GM12878 (cell line): Measurements from ENCODE around the gene ZNF208. TPM values are rescaled to one million over a fixed set of nuclear protein-coding genes. Genes with fewer than 3 reads are reported as not detected.

Experiments
- ATAC-seq: fragments of 200-7000 bp; cut with Tn5 transposase; 3 replicates; pipeline ENCODE4 v1.9.1; 2020; ENCODE audit warnings: mild to moderate bottlenecking, moderate library complexity
- BruUV-seq: library from RNA; stranded (reverse); fragments of 400-500 nt; replicated peaks from 2 replicates; lab custom pipeline; 2021; lab: Mats Ljungman, UMichigan
- CTCF ChIA-PET: fragments of 300-600 bp; sonication (Branson Sonifier 250); formaldehyde crosslinking; extraction: SDS; loops from one replicate; lab custom pipeline; 2021; ENCODE audit warnings: inconsistent platforms; lab: Yijun Ruan, JAX
- POLR2A ChIA-PET: fragments of 350-600 bp; formaldehyde crosslinking; extraction: SDS; loops from one replicate; lab custom pipeline; 2021; ENCODE audit warnings: inconsistent platforms; lab: Charles Lee
- RAD21 ChIA-PET: fragments of 300-600 bp; sonication (Branson Sonifier 250); formaldehyde crosslinking; loops from one replicate; lab custom pipeline; 2023; ENCODE audit warnings: antibody characterized with exemption; ENCODE audit not compliant: unreplicated experiment; lab: Charles Lee
- SMC1A ChIA-PET: fragments of 300-600 bp; sonication (Branson Sonifier 250); formaldehyde crosslinking; loops from one replicate; lab custom pipeline; 2023; ENCODE audit not compliant: unreplicated experiment, uncharacterized antibody; lab: Charles Lee
- DNase-seq: peaks from one replicate; pipeline ENCODE4 v3.0.0-alpha.2; 2011; ENCODE audit warnings: low read depth, low spot score
- FAIRE-seq: peaks from 3 replicates; lab custom pipeline; 2011; peaks lifted over from hg19 to GRCh38; lab: Jason Lieb, UNC
- H2AFZ ChIP-seq: 2 replicates; pipeline ENCODE4 v1.6.0; 2011; ENCODE audit warnings: low read depth, low read length, control low read depth; ENCODE audit not compliant: control insufficient read depth
- H3K27ac ChIP-seq: 2 replicates; pipeline ENCODE4 v1.5.1; 2011; ENCODE audit warnings: control low read depth; ENCODE audit not compliant: control insufficient read depth, insufficient read depth
- H3K27me3 ChIP-seq, 2 experiments: replicated peaks in 1 of 2; 2 replicates each; pipeline versions ENCODE4 v1.6.0 to v1.6.1; 2011; ENCODE audit warnings: low read length in 1 of 2; ENCODE audit not compliant: control insufficient read depth in 2 of 2, insufficient read depth in 2 of 2
- H3K36me3 ChIP-seq, 2 experiments: 2 replicates each; pipeline ENCODE4 v1.5.1; 2011; ENCODE audit warnings: low read length in 1 of 2; ENCODE audit not compliant: control insufficient read depth in 2 of 2, insufficient read depth in 2 of 2
- H3K4me1 ChIP-seq: 2 replicates; pipeline ENCODE4 v1.6.1; 2011; ENCODE audit warnings: mild to moderate bottlenecking, low read length, moderate library complexity, mixed read lengths; ENCODE audit not compliant: control insufficient read depth, insufficient read depth
- H3K4me2 ChIP-seq: 2 replicates; pipeline ENCODE4 v1.6.0; 2011; ENCODE audit warnings: control low read depth; ENCODE audit not compliant: control insufficient read depth, insufficient read depth
- H3K4me3 ChIP-seq: fragments of 200-600 bp; sonication (generic); 2 replicates; pipeline ENCODE4 v1.5.1; 2016
- H3K79me2 ChIP-seq: 2 replicates; pipeline ENCODE4 v1.6.0; 2011; ENCODE audit warnings: low read length; ENCODE audit not compliant: control insufficient read depth, insufficient read depth
- H3K9ac ChIP-seq: 2 replicates; pipeline ENCODE4 v1.8.0; 2011; ENCODE audit warnings: low read length, control low read depth, mixed read lengths; ENCODE audit not compliant: control insufficient read depth, insufficient read depth
- H3K9me3 ChIP-seq: replicated peaks from 3 replicates; pipeline ENCODE4 v1.5.1; 2011; ENCODE audit warnings: mild to moderate bottlenecking, low read length; ENCODE audit not compliant: control insufficient read depth, insufficient read depth
- H4K20me1 ChIP-seq: 2 replicates; pipeline ENCODE4 v1.6.0; 2011; ENCODE audit not compliant: control insufficient read depth, insufficient read depth
- BHLHE40 ChIP-seq, 2 experiments: fragments of 450-650 bp in 1 of 2; IDR thresholded peaks; 2 replicates each; pipeline ENCODE4 v1.6.1; 2011 to 2017; ENCODE audit warnings: low read depth in 2 of 2, borderline replicate concordance in 1 of 2, improper control_type of control experiment in 1 of 2, low read length in 1 of 2, mild to moderate bottlenecking in 1 of 2
- CBFB ChIP-seq: IDR thresholded peaks from 2 replicates; pipeline ENCODE4 v1.6.1; 2016; ENCODE audit warnings: antibody characterized with exemption, low read depth
- CBX3 ChIP-seq: fragments of 200-600 bp; sonication (generic); IDR thresholded peaks from 2 replicates; pipeline ENCODE4 v1.6.1; 2016; ENCODE audit warnings: low read depth, borderline replicate concordance
- LARP7 ChIP-seq: fragments of 450-650 bp; IDR thresholded peaks from 2 replicates; pipeline ENCODE4 v1.6.1; 2017; ENCODE audit warnings: mild to moderate bottlenecking
- NBN ChIP-seq: fragments of 450-650 bp; IDR thresholded peaks from 2 replicates; pipeline ENCODE4 v1.6.1; 2016
- PAX8 ChIP-seq: fragments of 450-650 bp; IDR thresholded peaks from 2 replicates; pipeline ENCODE4 v1.6.1; 2017; ENCODE audit warnings: mild to moderate bottlenecking, moderate library complexity
- RELA ChIP-seq: fragments of 450-650 bp; IDR thresholded peaks from 2 replicates; pipeline ENCODE4 v1.8.0; 2014; ENCODE audit warnings: borderline replicate concordance; ENCODE audit not compliant: partially characterized antibody
- SP1 ChIP-seq: IDR thresholded peaks from one replicate; pipeline ENCODE4 v1.6.1; 2011; ENCODE audit warnings: low read depth, low read length
- TCF3 ChIP-seq: IDR thresholded peaks from 2 replicates; pipeline ENCODE4 v1.6.1; 2012; ENCODE audit warnings: low read depth, mild to moderate bottlenecking, low read length, borderline replicate concordance; ENCODE audit not compliant: insufficient read depth
- WRNIP1 ChIP-seq: IDR thresholded peaks from 2 replicates; pipeline ENCODE4 v1.6.1; 2011; ENCODE audit warnings: low read depth, low read length, improper control_type of control experiment, borderline replicate concordance
- YBX1 ChIP-seq: fragments of 450-650 bp; IDR thresholded peaks from 2 replicates; pipeline ENCODE4 v1.6.1; 2016; ENCODE audit warnings: antibody characterized with exemption
- WGBS: methylation state at CpG from one replicate; pipeline ENCODE4 v1.1.6; 2016; ENCODE audit warnings: low lambda C conversion rate; ENCODE audit not compliant: insufficient replicate concordance, insufficient coverage; ENCODE audit errors: missing lambda C conversion rate; 5-methylcytosine and 5-hydroxymethylcytosine counted together
- in situ Hi-C: fragments of 300-500 bp; cut with MboI; formaldehyde crosslinking; loops from 9 replicates; pipeline ENCODE4 v1.14.3; 2018; ENCODE audit warnings: mixed read lengths
- intact Hi-C: fragments of 100-400 bp; cut with micrococcal nuclease; formaldehyde crosslinking; loops from one replicate; pipeline ENCODE4 v1.14.2; 2022; ENCODE audit not compliant: unreplicated experiment
- polyA plus RNA-seq, 11 experiments: library from polyadenylated mRNA; depleted of rRNA in 4 of 11; unstranded in 6 of 11; stranded (reverse) in 5 of 11; fragments of >200 nt; fragmentation: Nextera tagmentation in 4 of 11; fragmentation: Illumina TruSeq in 1 of 11; extraction: Ambion mirVana in 4 of 11; extraction: Trizol in 1 of 11; gene quantifications; 1 replicate in 1 of 11; 2 replicates in 10 of 11; pipeline versions ENCODE4 v1.2.1 to v1.2.3, GENCODE V29; 2011 to 2016; ENCODE audit warnings: inconsistent platforms in 2 of 11, missing spikeins in 2 of 11, low read depth in 1 of 11
- total RNA-seq, 4 experiments: library from RNA; depleted of rRNA in 3 of 4; stranded (reverse); fragments of >200 nt in 3 of 4; fragmentation: Illumina TruSeq in 1 of 4; extraction: Trizol in 1 of 4; gene quantifications; 2 replicates each; pipeline versions ENCODE4 v1.2.1 to v1.2.3, GENCODE V29; 2013 to 2021
- TF ChIP-seq, protein P1 (sequence below): fragments of 450-650 bp; conservative IDR thresholded peaks from 2 replicates; pipeline ENCODE4 v1.6.1; 2017; ENCODE audit warnings: mild to moderate bottlenecking, moderate library complexity
- TF ChIP-seq, protein P2 (sequence below): IDR thresholded peaks from 2 replicates; pipeline ENCODE4 v1.6.1; 2012; ENCODE audit warnings: low read depth, low read length, improper control_type of control experiment
- TF ChIP-seq, protein P3 (sequence below): IDR thresholded peaks from 2 replicates; pipeline ENCODE4 v1.6.1; 2012; ENCODE audit warnings: low read length, inconsistent platforms

Gene ZNF208
- total and polyA plus RNA-seq, 10 of the 15 experiments (the other 5 are each of a cell fraction or from before 2014, with no cell fraction given) = 0.10 TPM; not detected in 9

DNA sequence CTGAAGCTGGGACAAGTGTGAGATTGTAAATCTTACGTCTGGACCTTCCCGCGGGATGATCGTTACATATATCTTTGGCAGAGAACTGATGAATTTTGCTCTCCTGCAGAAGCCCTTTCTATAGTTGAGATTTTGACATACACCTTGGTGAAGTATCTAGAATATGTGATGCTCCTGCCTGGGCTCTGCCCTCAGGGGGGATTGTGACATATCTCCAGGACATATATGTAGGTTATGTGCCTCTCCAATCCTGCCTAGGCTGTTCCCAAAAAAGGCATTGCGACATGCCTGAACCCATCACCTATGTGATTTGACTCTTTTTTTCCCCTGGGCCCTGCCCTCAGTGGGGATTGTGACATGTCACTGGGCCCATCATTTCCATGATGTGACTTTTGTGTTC is 76.6 kb downstream of the ZNF208 start:
- Histone ChIP-seq H3K9me3 (no peaks in the 10 kb centered on the region; the same call in 2 of the 3 replicates), H3K27me3 (no peaks in the 10 kb centered on the region), H3K36me3 (no peaks in the 10 kb centered on the region), H2AFZ (no peak overlapping the region), H3K79me2 (no peaks in the 10 kb centered on the region), H3K9ac (no peak overlapping the region), H3K4me1 (no peaks in the 10 kb centered on the region), H3K4me2 (no peak overlapping the region), H3K4me3 (no peak overlapping the region), H3K27ac (no peak overlapping the region), H4K20me1 (no peaks in the 10 kb centered on the region)
- ATAC-seq (no peak), DNase-seq (no peak), FAIRE-seq (no peak)
- RAD21 ChIA-PET = no interaction called here
- intact Hi-C loops = no loop called here
- POLR2A ChIA-PET = no interaction called here
- no TSS peak for BruUV-seq
- SMC1A ChIA-PET = no interaction called here
- WGBS = 75% methylated on average over 5 of the region's 5 CpGs
- no peak for TF ChIP-seq RELA
- TF ChIP-seq SP1 = no peak
- TF ChIP-seq CBFB = no peak
- TF ChIP-seq CBX3 = no peak
- TF ChIP-seq WRNIP1 = no peak
- TF ChIP-seq, protein P1, sequence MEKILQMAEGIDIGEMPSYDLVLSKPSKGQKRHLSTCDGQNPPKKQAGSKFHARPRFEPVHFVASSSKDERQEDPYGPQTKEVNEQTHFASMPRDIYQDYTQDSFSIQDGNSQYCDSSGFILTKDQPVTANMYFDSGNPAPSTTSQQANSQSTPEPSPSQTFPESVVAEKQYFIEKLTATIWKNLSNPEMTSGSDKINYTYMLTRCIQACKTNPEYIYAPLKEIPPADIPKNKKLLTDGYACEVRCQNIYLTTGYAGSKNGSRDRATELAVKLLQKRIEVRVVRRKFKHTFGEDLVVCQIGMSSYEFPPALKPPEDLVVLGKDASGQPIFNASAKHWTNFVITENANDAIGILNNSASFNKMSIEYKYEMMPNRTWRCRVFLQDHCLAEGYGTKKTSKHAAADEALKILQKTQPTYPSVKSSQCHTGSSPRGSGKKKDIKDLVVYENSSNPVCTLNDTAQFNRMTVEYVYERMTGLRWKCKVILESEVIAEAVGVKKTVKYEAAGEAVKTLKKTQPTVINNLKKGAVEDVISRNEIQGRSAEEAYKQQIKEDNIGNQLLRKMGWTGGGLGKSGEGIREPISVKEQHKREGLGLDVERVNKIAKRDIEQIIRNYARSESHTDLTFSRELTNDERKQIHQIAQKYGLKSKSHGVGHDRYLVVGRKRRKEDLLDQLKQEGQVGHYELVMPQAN = no peak
- TF ChIP-seq BHLHE40 (IDR thresholded peaks at IDR 0.05; ENCODE audit: borderline replicate concordance in 1 of 2, low read depth in 2 of 2, low read length in 1 of 2) = no peak
- TF ChIP-seq YBX1 = no peak
- TF ChIP-seq LARP7 = no peak
- TF ChIP-seq PAX8 = no peak
- no peak for TF ChIP-seq TCF3
- TF ChIP-seq, protein P2, sequence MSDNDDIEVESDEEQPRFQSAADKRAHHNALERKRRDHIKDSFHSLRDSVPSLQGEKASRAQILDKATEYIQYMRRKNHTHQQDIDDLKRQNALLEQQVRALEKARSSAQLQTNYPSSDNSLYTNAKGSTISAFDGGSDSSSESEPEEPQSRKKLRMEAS = no peak
- no peak for TF ChIP-seq NBN
- TF ChIP-seq, protein P3, sequence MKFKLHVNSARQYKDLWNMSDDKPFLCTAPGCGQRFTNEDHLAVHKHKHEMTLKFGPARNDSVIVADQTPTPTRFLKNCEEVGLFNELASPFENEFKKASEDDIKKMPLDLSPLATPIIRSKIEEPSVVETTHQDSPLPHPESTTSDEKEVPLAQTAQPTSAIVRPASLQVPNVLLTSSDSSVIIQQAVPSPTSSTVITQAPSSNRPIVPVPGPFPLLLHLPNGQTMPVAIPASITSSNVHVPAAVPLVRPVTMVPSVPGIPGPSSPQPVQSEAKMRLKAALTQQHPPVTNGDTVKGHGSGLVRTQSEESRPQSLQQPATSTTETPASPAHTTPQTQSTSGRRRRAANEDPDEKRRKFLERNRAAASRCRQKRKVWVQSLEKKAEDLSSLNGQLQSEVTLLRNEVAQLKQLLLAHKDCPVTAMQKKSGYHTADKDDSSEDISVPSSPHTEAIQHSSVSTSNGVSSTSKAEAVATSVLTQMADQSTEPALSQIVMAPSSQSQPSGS = no peak
- CTCF ChIA-PET = no interaction called here
- in situ Hi-C loops = no loop called here
